GM12878 (cell line): Measurements from ENCODE around the gene RIPOR3. TPM values are rescaled to one million over a fixed set of nuclear protein-coding genes. Genes with fewer than 3 reads are reported as not detected.

Experiments used
- IRF4 ChIP-seq: IDR thresholded peaks from 2 replicates; pipeline ENCODE4 v1.6.1; 2011; ENCODE audit warnings: low read depth, low read length
- MYB ChIP-seq: fragments of 150-350 bp; IDR thresholded peaks from 2 replicates; pipeline ENCODE4 v1.6.1; 2014; ENCODE audit warnings: mild to moderate bottlenecking, low read depth, low read length, borderline replicate concordance
- ZNF207 ChIP-seq: fragments of 450-650 bp; IDR thresholded peaks from 2 replicates; pipeline ENCODE4 v1.6.1; 2014; ENCODE audit warnings: antibody characterized with exemption, mild to moderate bottlenecking, borderline replicate concordance
- polyA plus RNA-seq, 11 experiments: library from polyadenylated mRNA; depleted of rRNA in 4 of 11; unstranded in 6 of 11; stranded (reverse) in 5 of 11; fragments of >200 nt; fragmentation: Nextera tagmentation in 4 of 11; fragmentation: Illumina TruSeq in 1 of 11; extraction: Ambion mirVana in 4 of 11; extraction: Trizol in 1 of 11; gene quantifications; 1 replicate in 1 of 11; 2 replicates in 10 of 11; pipeline versions ENCODE4 v1.2.1 to v1.2.3, GENCODE V29; 2011 to 2016; ENCODE audit warnings: inconsistent platforms in 2 of 11, missing spikeins in 2 of 11, low read depth in 1 of 11
- total RNA-seq, 4 experiments: library from RNA; depleted of rRNA in 3 of 4; stranded (reverse); fragments of >200 nt in 3 of 4; fragmentation: Illumina TruSeq in 1 of 4; extraction: Trizol in 1 of 4; gene quantifications; 2 replicates each; pipeline versions ENCODE4 v1.2.1 to v1.2.3, GENCODE V29; 2013 to 2021
- TF ChIP-seq, protein P1 (sequence below): fragments of 450-650 bp; formaldehyde crosslinking; IDR thresholded peaks from 2 replicates; pipeline ENCODE4 v1.4.0; 2022; ENCODE audit warnings: mild to moderate bottlenecking, moderate library complexity
- TF ChIP-seq, protein P2 (sequence below): fragments of 150-350 bp; IDR thresholded peaks from 2 replicates; pipeline ENCODE4 v1.6.1; 2014; ENCODE audit warnings: mild to moderate bottlenecking, low read depth, low read length
- TF ChIP-seq, protein P3 (sequence below), 3 experiments: IDR thresholded peaks in 2 of 3; conservative IDR thresholded peaks in 1 of 3; 2 replicates each; pipeline ENCODE4 v1.5.1; 2011; ENCODE audit warnings: low read depth in 3 of 3, low read length in 3 of 3, mild to moderate bottlenecking in 3 of 3, control low read depth in 2 of 3, moderate library complexity in 2 of 3, inconsistent platforms in 1 of 3, mixed read lengths in 1 of 3; ENCODE audit not compliant: control insufficient read depth in 2 of 3, insufficient read depth in 1 of 3; ENCODE audit errors: extremely low read depth in 1 of 3

Gene RIPOR3
- total and polyA plus RNA-seq, 10 of the 15 experiments (the other 5 are each of a cell fraction or from before 2014, with no cell fraction given): 0.04 to 0.55 (median 0.12) TPM; not detected in 6

GRCh38 chr20:50607850-50608749 is 83.2 kb downstream of the RIPOR3 start (continued):
- TF ChIP-seq, protein P1, sequence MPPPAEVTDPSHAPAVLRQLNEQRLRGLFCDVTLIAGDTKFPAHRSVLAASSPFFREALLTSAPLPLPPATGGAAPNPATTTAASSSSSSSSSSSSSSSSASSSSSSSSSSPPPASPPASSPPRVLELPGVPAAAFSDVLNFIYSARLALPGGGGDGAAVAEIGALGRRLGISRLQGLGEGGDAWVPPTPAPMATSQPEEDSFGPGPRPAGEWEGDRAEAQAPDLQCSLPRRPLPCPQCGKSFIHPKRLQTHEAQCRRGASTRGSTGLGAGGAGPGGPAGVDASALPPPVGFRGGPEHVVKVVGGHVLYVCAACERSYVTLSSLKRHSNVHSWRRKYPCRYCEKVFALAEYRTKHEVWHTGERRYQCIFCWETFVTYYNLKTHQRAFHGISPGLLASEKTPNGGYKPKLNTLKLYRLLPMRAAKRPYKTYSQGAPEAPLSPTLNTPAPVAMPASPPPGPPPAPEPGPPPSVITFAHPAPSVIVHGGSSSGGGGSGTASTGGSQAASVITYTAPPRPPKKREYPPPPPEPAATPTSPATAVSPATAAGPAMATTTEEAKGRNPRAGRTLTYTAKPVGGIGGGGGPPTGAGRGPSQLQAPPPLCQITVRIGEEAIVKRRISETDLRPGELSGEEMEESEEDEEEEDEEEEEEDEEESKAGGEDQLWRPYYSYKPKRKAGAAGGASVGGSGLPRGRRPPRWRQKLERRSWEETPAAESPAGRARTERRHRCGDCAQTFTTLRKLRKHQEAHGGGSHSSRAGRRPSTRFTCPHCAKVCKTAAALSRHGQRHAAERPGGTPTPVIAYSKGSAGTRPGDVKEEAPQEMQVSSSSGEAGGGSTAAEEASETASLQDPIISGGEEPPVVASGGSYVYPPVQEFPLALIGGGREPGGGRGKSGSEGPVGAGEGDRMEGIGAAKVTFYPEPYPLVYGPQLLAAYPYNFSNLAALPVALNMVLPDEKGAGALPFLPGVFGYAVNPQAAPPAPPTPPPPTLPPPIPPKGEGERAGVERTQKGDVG: no peak
- TF ChIP-seq MYB: no peak
- TF ChIP-seq, protein P2, sequence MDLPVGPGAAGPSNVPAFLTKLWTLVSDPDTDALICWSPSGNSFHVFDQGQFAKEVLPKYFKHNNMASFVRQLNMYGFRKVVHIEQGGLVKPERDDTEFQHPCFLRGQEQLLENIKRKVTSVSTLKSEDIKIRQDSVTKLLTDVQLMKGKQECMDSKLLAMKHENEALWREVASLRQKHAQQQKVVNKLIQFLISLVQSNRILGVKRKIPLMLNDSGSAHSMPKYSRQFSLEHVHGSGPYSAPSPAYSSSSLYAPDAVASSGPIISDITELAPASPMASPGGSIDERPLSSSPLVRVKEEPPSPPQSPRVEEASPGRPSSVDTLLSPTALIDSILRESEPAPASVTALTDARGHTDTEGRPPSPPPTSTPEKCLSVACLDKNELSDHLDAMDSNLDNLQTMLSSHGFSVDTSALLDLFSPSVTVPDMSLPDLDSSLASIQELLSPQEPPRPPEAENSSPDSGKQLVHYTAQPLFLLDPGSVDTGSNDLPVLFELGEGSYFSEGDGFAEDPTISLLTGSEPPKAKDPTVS: no peak
- no peak for TF ChIP-seq IRF4
- no peak for TF ChIP-seq ZNF207
- TF ChIP-seq, protein P3, sequence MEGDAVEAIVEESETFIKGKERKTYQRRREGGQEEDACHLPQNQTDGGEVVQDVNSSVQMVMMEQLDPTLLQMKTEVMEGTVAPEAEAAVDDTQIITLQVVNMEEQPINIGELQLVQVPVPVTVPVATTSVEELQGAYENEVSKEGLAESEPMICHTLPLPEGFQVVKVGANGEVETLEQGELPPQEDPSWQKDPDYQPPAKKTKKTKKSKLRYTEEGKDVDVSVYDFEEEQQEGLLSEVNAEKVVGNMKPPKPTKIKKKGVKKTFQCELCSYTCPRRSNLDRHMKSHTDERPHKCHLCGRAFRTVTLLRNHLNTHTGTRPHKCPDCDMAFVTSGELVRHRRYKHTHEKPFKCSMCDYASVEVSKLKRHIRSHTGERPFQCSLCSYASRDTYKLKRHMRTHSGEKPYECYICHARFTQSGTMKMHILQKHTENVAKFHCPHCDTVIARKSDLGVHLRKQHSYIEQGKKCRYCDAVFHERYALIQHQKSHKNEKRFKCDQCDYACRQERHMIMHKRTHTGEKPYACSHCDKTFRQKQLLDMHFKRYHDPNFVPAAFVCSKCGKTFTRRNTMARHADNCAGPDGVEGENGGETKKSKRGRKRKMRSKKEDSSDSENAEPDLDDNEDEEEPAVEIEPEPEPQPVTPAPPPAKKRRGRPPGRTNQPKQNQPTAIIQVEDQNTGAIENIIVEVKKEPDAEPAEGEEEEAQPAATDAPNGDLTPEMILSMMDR (IDR thresholded peaks at IDR 0.05 in 2 of 3, conservative IDR thresholded peaks at IDR 0.05 in 1 of 3; ENCODE audit: control insufficient read depth in 2 of 3, extremely low read depth in 1 of 3, insufficient read depth in 1 of 3, low read depth in 3 of 3, low read length in 3 of 3): no peak
- TF ChIP-seq, all 136 proteins: peak for 0
